Measurements from ENCODE around the gene TMEM35A.

Gene TMEM35A

GRCh38 chrX:101051549-101052302 is 27.0 kb upstream of the TMEM35A start, which contains the start of gene TRMT2B:
Gene TRMT2B, minus strand, starts transcription at chrX:101052111. Its CDS starts 9,822 bp downstream, at chrX:101042289.
- TF ChIP-seq POLR2AphosphoS5 (IDR thresholded peaks at IDR 0.05; ENCODE audit: low read depth, low read length) (peak; percentile 36), TAF1 (IDR thresholded peaks at IDR 0.05; ENCODE audit: borderline replicate concordance, insufficient read depth, low read length) (no peak)

GRCh38 chrX:101057093-101057714 is 21.5 kb upstream of the TMEM35A start:
- no peak for TF ChIP-seq SIN3A (IDR thresholded peaks at IDR 0.05; ENCODE audit: borderline replicate concordance, insufficient read depth, low read length)
- TF ChIP-seq POLR2AphosphoS5 (IDR thresholded peaks at IDR 0.05; ENCODE audit: low read depth, low read length): no peak

DNA sequence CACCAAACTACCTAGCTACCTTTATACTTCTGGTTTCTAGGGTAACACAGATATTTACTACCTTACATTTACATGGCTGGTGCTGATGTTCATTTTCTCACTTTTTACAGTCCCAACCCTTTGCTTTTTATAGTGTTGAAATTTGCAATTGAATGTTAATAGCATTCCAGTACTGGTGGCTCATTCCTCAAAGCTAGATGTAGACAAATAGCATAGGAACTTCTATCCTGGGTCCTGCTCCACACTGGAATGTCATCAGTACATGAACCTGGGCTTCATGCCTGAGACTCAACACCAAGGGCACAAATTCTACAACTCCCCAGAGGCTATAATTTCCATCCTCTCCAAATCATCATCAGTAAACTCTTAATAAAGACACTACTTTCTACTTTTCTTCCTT is 16.5 kb upstream of the TMEM35A start:
- no peak for TF ChIP-seq SIN3A (IDR thresholded peaks at IDR 0.05; ENCODE audit: borderline replicate concordance, insufficient read depth, low read length)
- TF ChIP-seq, protein P1, sequence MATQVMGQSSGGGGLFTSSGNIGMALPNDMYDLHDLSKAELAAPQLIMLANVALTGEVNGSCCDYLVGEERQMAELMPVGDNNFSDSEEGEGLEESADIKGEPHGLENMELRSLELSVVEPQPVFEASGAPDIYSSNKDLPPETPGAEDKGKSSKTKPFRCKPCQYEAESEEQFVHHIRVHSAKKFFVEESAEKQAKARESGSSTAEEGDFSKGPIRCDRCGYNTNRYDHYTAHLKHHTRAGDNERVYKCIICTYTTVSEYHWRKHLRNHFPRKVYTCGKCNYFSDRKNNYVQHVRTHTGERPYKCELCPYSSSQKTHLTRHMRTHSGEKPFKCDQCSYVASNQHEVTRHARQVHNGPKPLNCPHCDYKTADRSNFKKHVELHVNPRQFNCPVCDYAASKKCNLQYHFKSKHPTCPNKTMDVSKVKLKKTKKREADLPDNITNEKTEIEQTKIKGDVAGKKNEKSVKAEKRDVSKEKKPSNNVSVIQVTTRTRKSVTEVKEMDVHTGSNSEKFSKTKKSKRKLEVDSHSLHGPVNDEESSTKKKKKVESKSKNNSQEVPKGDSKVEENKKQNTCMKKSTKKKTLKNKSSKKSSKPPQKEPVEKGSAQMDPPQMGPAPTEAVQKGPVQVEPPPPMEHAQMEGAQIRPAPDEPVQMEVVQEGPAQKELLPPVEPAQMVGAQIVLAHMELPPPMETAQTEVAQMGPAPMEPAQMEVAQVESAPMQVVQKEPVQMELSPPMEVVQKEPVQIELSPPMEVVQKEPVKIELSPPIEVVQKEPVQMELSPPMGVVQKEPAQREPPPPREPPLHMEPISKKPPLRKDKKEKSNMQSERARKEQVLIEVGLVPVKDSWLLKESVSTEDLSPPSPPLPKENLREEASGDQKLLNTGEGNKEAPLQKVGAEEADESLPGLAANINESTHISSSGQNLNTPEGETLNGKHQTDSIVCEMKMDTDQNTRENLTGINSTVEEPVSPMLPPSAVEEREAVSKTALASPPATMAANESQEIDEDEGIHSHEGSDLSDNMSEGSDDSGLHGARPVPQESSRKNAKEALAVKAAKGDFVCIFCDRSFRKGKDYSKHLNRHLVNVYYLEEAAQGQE (IDR thresholded peaks at IDR 0.05; ENCODE audit: insufficient read depth in 1 of 2, low read depth in 2 of 2, low read length in 2 of 2): no peak

GRCh38 chrX:101071582-101071981 is 7.1 kb upstream of the TMEM35A start:
- TF ChIP-seq, protein P1 (IDR thresholded peaks at IDR 0.05; ENCODE audit: insufficient read depth in 1 of 2, low read depth in 2 of 2, low read length in 2 of 2): no peak
- TF ChIP-seq POLR2AphosphoS5 (IDR thresholded peaks at IDR 0.05; ENCODE audit: low read depth, low read length) (no peak), FOXP2 (optimal IDR thresholded peaks at IDR 0.05; ENCODE audit: borderline replicate concordance, extremely low read depth, extremely low read length, insufficient read depth) (no peak), SIN3A (IDR thresholded peaks at IDR 0.05; ENCODE audit: borderline replicate concordance, insufficient read depth, low read length) (no peak), TAF1 (IDR thresholded peaks at IDR 0.05; ENCODE audit: borderline replicate concordance, insufficient read depth, low read length) (no peak)

DNA sequence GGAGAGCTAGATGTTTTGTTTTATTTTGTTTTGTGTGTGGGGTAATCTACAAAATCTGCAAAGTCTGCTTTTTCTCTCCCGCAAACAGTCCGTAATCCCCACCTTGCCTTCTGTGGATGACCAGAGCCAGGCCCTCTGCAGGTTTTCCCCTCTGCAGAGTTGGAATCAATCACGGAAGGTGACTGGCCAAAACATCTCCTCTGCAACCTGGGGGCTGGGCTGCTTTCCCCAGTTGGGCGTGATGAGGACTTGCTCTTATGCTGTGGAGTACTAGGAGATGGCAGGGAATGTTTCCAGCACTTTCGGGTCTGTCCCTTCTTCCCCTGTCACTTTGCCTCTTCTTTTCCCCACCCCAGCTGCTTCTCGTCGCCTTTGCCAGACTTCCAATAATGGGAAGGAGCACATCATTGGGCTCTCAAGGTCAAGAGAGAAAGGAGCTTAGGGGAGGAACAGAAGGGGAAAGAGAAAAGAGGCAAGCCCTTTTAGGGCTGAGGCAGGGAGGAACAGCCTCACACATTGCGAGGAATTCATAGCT is 1.1 kb downstream of the TMEM35A start:
- TF ChIP-seq SIN3A (IDR thresholded peaks at IDR 0.05; ENCODE audit: borderline replicate concordance, insufficient read depth, low read length) (no peak), POLR2AphosphoS5 (IDR thresholded peaks at IDR 0.05; ENCODE audit: low read depth, low read length) (no peak), FOXP2 (optimal IDR thresholded peaks at IDR 0.05; ENCODE audit: borderline replicate concordance, extremely low read depth, extremely low read length, insufficient read depth) (no peak), TAF1 (IDR thresholded peaks at IDR 0.05; ENCODE audit: borderline replicate concordance, insufficient read depth, low read length) (no peak)
- TF ChIP-seq, protein P1 (IDR thresholded peaks at IDR 0.05; ENCODE audit: insufficient read depth in 1 of 2, low read depth in 2 of 2, low read length in 2 of 2): no peak

Measured in PFSK-1 (cell line).